Activated naive CD8-positive, alpha-beta T cell treated with anti-CD3 and anti-CD28 coated beads, Interleukin-2, amount 50 U/mL, for 16 hours (primary cell): ENCODE measurements around the gene HNMT.
"Not testable (repeated sequence)": the region's sequence is repeated elsewhere in the genome, so short reads cannot be mapped to it uniquely, and the experiment has no call there.

Experiments
- DNase-seq: peaks from one replicate; pipeline ENCODE4 v3.0.0-alpha.2; 2020; ENCODE audit warnings: low read depth, low spot score

HNMT gene

DNA sequence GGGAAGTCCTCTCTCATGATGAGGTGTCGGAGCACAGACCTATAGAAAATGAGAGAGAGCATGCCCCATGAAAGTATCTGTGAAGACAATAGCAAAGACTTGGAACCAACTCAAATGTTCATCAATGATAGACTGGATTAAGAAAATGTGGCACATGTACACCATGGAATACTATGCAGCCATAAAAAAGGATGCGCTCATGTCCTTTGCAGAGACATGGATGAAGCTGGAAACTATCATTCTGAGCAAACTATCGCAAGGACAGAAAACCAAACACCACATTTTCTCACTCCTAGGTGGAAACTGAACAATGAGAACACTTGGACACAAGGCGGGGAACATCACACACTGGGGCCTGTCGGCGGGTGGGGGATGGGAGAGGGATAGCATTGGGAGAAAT is 79.3 kb downstream of the HNMT start:
- DNase-seq, result not testable (repeated sequence)

GRCh38 chr2:138058427-138058826 is 94.2 kb downstream of the HNMT start:
- no peak for DNase-seq

GRCh38 chr2:138059487-138060300 is 95.4 kb downstream of the HNMT start:
- no peak for DNase-seq

- no peak for DNase-seq
Observed at GRCh38 chr2:138060301-138060635, 96.0 kb downstream of the HNMT start.

DNA sequence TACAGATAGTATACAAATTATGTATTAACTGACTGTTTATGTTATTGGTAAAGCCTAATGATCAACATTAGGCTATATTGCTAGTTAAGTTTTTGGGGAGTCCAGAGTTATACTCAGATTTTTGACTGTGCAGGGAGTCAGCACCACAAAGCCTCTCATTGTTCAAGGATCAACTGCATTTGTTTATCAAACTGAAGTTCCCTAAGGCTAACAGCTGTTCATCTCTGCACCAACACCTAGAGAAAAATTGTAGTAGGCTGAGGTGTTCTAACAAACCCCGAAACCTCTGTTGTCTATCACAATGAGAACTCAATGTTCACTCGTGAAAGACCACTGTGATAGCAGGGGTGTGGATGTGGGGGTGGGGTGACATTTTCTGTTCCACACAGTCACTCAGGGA is 97.7 kb downstream of the HNMT start:
- DNase-seq, result no peak

DNA sequence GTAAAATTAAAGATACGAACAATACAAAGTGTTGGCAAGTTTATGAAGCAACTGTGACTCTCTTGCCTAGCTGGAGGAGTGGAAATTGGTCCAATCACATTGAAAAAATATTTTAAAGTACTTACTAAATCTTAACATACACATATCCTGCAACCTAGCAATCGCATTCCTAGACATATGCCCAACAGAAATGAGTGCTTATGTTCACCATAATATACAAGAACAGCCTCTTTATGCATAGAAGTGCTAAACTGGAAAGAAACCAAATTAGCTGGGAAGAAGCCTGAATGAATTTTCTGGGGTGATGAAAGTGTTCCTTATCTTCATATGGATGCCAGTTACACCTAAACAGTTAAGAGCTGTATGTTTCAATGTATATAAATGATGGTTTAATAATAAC is 98.9 kb downstream of the HNMT start:
- no peak for DNase-seq
